ENCODE results near the gene PLPP6.
"Not testable (repeated sequence)": the region's sequence is repeated elsewhere in the genome, so short reads cannot be mapped to it uniquely, and the experiment has no call there.

Gene PLPP6

GRCh38 chr9:4662108-4662988, at the start of gene PLPP6:
Gene PLPP6, plus strand, starts transcription at chr9:4662294. Its CDS starts 82 bp downstream, at chr9:4662376.
- DNase-seq = peak; percentile 63

- no peak for DNase-seq
Measured at GRCh38 chr9:4614627-4615026, 47.5 kb upstream of the PLPP6 start.

DNA sequence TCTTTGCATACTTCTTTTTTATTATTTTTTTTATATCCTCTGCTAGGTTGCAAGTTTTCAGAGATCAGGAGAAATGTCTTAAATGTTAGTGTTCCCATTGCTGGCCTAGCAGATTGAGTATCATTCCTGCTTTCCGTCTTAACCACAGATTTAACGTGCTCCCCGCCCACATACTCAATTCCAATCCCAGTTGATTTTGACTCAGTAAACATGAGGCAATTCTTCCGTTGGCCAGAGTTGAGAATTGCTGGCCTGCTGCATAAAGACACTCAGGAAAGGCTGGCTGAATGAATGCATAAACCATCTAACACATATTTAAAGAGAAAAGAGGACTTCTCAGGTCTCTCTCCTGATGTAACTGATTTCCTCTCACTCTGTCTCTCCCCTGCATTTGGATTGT, 46.8 kb upstream of the PLPP6 start:
- no peak for DNase-seq

DNA sequence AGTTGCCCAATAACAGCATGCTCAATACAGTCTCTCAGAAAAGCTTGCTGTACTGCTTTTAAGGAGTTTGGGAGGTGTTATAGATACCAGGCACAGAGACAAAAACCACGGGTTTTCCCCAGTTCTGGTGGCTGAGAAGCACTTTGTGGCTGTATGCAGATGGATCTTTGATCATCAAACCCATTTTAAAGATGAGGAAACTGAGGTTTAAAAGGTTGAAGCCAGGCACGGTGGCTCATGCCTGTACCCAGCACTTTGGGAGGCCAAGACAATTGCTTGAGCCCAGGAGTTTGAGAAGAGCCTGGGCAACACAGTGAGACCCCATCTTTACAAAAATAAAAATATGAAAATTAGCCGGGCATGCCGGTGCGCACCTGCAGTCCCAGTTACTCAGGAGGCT, 46.3 kb upstream of the PLPP6 start:
- no peak for DNase-seq

GRCh38 chr9:4617752-4618151, 44.3 kb upstream of the PLPP6 start:
- no peak for DNase-seq

- no peak for DNase-seq
Measured at GRCh38 chr9:4618700-4619099, 43.4 kb upstream of the PLPP6 start.

- DNase-seq = no peak
Measured at GRCh38 chr9:4620057-4620765, 41.9 kb upstream of the PLPP6 start.

- no peak for DNase-seq
Measured at GRCh38 chr9:4620881-4621555, 41.1 kb upstream of the PLPP6 start.

DNA sequence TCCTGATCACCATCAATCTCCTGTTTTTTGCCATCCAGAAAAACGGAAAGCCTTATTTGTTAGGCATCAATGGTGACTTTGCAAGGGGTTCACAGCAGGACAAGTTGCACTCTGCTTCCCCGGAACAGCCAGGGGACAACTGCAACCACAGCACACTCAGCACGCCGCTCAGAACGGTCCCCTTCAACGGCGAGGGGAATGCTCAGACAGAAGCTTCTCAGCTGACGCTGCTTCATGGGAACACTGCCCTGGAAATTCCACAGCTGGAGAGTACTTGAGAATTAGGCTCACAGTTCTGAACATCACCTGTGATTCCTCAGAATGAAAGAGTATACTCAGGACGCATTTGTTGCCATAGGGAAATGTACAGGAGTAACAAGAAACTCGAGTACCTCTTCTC, 40.1 kb upstream of the PLPP6 start:
- DNase-seq = no peak

GRCh38 chr9:4630836-4631235, 31.3 kb upstream of the PLPP6 start:
- no peak for DNase-seq

DNA sequence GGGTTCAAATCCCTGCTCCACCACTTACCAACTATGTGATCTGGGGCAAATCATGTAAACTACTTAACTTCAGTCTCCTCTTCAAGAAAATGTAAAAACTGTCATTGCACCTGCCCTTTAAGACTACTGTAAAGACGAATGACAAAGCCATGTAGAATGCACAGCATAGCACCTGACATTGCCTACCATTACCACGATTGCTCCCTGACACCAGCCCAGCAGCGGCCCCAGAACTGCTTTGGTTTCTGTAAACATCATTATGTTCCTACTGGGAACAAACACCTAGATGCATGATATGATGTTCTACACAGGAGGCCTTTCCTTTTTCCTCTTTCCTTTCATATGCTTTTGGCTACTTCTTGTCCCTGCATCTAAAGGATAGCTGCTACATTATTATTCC, 23.1 kb upstream of the PLPP6 start:
- DNase-seq = no peak

- DNase-seq = no peak
Measured at GRCh38 chr9:4639420-4639819, 22.7 kb upstream of the PLPP6 start.

DNA sequence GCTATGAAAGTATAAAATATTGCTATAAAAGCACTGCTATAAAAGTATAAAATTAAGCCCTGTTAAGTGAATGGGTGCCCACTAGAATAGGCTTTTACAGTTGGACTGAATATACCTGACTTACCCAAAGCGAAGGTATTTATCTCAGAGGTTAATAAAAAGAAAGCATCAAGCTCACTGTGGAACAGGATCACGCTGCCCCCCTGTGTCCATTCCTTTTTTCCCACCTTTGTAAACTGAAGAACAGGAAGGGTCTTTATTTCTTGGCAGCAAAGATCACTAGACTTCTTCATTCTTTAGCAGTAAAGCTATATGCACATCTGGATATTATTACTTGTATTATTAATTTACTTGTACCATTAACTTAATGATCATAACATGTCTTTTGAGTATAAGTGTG, 22.1 kb upstream of the PLPP6 start:
- peak; percentile 46 for DNase-seq

DNA sequence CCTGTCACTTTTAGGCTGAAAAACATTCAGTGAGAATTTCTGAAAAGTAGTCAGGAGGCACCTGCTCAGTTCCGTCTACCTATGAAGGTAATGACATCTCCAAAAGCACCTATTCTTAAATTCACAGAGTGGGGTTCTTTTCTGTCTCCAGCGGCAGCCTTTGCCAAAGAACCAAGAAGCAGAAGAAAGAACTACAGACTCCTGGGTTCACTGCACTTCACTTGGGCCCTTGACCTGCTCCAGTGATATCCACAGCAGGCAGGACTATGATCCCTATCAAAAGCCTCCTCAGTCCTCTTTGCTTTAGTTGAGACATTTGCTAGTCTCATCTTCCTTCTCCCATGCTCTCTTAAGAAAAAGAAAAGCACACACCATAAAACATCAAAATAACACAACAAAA, 19.7 kb upstream of the PLPP6 start:
- no peak for DNase-seq

DNA sequence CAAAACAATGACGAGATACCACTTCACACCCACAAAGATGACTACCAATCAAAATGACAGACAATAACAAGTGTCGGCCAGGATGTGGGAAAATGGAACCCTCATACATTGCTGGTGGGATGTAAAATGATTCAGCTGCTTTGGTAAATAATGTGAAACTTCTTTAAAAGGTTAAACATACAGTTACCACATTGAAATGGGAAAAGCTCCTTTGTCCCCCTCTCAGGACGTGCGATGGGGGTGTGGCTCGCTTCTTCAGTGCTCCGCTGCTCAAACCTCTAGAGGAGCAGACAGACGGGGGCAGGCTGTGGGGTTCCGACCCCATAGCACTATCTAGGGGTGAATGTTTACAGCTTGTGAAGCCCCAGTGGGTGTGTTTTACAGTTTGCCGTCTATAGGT, 8.0 kb upstream of the PLPP6 start:
- DNase-seq = no peak

GRCh38 chr9:4654538-4654937, 7.6 kb upstream of the PLPP6 start:
- DNase-seq = no peak

DNA sequence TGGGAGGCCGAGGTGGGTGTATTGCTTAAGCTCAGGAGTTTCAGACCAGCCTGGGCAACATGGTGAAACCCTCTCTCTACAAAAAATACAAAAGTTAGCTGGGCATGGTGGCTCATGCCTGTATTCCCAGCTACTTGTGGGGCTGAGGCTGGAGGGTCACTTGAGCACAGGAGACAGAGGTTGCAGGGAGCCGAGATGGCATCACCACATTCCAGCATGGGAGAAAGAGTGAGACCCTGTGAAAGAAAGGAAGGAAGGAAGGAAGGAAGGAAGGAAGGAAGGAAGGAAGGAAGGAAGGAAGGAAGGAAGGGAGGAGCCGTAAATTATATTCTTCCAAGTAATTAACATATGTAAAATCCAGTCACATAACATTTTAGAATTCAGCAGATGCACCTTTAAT, 5.9 kb upstream of the PLPP6 start:
- not testable (repeated sequence) for DNase-seq

- DNase-seq = no peak
Measured at GRCh38 chr9:4656621-4657020, 5.5 kb upstream of the PLPP6 start.

- no peak for DNase-seq
Measured at GRCh38 chr9:4657426-4658159, 4.5 kb upstream of the PLPP6 start.

DNA sequence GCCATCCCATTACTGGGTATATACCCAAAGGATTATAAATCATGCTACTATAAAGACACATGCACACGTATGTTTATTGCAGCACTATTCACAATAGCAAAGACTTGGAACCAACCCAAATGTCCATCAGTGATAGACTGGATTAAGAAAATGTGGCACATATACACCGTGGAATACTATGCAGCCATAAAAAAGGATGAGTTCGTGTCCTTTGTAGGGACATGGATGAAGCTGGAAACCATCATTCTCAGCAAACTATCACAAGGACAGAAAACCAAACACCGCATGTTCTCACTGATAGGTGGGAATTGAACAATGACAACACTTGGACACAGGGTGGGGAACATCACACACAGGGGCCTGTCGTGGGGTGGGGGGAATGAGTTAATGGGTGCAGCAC, 1.4 kb upstream of the PLPP6 start:
- DNase-seq = not testable (repeated sequence)

GRCh38 chr9:4661165-4661564, 929 bp upstream of the PLPP6 start:
- no peak for DNase-seq

- DNase-seq = no peak
Measured at GRCh38 chr9:4661611-4662010, 483 bp upstream of the PLPP6 start.
